Panc1 (cell line): ENCODE data around the gene NEUROG2.

Experiments used
- CTCF ChIP-seq: fragments of 450-650 bp; IDR thresholded peaks from 2 replicates; pipeline ENCODE4 v1.5.1; 2017; ENCODE audit warnings: mild to moderate bottlenecking
- REST ChIP-seq, 2 experiments: IDR thresholded peaks; 2 replicates each; pipeline ENCODE4 v1.6.1; 2011 to 2012; ENCODE audit warnings: low read depth in 2 of 2, control low read depth in 1 of 2, low read length in 1 of 2, mild to moderate bottlenecking in 1 of 2, moderate library complexity in 1 of 2; ENCODE audit not compliant: insufficient read depth in 1 of 2

GRCh38 chr4:112510291-112511092 is 5.5 kb downstream of the NEUROG2 start:
- TF ChIP-seq CTCF (no peak), REST (IDR thresholded peaks at IDR 0.05; ENCODE audit: insufficient read depth in 1 of 2, low read depth in 2 of 2, low read length in 1 of 2) (no peak)
